Measurements from ENCODE around the gene DCAF11. TPM values are rescaled to one million over a fixed set of nuclear protein-coding genes. Genes with fewer than 3 reads are reported as not detected.

DCAF11 gene
- total and polyA plus RNA-seq, 2 of the 13 experiments (the other 11 are each of a cell fraction or from before 2014, with no cell fraction given) = 150 to 257 TPM

DNA sequence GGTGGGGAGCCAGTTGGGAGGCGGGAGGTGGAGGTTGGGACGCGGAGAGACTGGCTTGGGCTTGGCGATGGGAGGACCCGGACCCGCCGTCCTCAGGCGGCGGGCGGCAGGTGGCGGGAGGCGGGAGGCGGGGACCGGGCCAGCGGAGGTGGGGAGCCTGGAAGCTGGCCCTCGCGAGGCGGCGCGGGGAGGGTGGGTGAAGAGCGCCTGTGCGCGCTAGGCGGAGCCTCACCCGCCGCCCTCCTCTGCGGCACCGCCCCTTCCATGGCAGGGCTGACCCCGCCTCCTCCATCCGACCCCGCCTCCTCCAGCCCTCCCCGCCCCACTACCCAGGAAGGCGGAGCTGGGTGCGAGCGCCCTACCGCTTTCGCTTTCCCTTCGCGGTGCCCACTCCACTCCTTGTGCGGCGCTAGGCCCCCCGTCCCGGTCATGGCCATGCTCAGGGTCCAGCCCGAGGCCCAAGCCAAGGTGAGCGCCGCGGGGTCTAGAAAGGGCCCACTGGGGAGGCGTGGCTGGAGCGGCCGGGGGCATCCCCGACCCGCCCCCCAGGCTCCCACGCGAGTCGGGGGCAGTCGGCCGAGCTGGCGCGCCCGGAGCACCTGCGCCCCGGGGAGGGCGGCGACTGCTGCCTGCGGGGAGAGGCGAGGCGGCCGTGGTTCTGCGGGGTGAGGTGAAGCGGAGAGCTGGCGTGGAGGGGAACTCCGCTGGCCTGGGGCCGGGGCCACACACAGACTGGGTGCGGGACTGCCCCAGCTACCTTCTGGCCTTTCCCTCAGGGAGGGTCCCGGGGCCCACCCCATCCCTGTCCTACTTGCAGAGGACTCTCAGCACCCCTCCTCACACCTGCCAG is 21.5 kb downstream of the DCAF11 start, which contains the start of gene PSME1 (continued):
- TF ChIP-seq SP2 (CRISPR knock-in tag; IDR thresholded peaks at IDR 0.05) = no peak
- TF ChIP-seq JUN (CRISPR knock-in tag; IDR thresholded peaks at IDR 0.05) = peak; percentile 40; the same call in 1 of the 2 replicates
- TF ChIP-seq FOXC1 (CRISPR knock-in tag; IDR thresholded peaks at IDR 0.05; ENCODE audit: borderline replicate concordance) = no peak
- peak; percentile 75 for TF ChIP-seq BRD4 (CRISPR knock-in tag; IDR thresholded peaks at IDR 0.05)
- no peak for TF ChIP-seq HDAC6 (IDR thresholded peaks at IDR 0.05; ENCODE audit: low read depth, low read length)
- TF ChIP-seq, protein P1, sequence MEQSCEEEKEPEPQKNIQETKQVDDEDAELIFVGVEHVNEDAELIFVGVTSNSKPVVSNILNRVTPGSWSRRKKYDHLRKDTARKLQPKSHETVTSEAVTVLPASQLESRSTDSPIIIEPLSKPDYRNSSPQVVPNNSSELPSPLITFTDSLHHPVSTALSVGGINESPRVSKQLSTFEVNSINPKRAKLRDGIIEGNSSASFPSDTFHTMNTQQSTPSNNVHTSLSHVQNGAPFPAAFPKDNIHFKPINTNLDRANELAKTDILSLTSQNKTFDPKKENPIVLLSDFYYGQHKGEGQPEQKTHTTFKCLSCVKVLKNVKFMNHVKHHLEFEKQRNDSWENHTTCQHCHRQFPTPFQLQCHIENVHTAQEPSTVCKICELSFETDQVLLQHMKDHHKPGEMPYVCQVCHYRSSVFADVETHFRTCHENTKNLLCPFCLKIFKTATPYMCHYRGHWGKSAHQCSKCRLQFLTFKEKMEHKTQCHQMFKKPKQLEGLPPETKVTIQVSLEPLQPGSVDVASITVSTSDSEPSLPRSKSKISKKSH (CRISPR knock-in tag; IDR thresholded peaks at IDR 0.05; ENCODE audit: borderline replicate concordance) = no peak
- peak; percentile 5; the same call in 1 of the 2 replicates for TF ChIP-seq AKAP8 (CRISPR knock-in tag; IDR thresholded peaks at IDR 0.05)
- TF ChIP-seq ZFP90 (CRISPR knock-in tag; IDR thresholded peaks at IDR 0.05; ENCODE audit: borderline replicate concordance) = peak; percentile 93
- TF ChIP-seq, protein P2, sequence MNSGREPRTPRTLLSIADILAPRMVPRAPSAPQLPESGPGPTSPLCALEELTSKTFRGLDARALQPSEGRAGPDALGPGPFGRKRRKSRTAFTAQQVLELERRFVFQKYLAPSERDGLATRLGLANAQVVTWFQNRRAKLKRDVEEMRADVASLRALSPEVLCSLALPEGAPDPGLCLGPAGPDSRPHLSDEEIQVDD (CRISPR knock-in tag; IDR thresholded peaks at IDR 0.05; ENCODE audit: borderline replicate concordance) = peak; percentile 96
- TF ChIP-seq U2AF1 (optimal IDR thresholded peaks at IDR 0.05; ENCODE audit: low read depth, low read length) = peak; percentile 34
- TF ChIP-seq, protein P3, sequence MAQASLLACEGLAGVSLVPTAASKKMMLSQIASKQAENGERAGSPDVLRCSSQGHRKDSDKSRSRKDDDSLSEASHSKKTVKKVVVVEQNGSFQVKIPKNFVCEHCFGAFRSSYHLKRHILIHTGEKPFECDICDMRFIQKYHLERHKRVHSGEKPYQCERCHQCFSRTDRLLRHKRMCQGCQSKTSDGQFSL (CRISPR knock-in tag; IDR thresholded peaks at IDR 0.05) = peak; percentile 66; the same call in 1 of the 2 replicates
- TF ChIP-seq ZNF83 (CRISPR knock-in tag; IDR thresholded peaks at IDR 0.05; ENCODE audit: borderline replicate concordance) = peak; percentile 96
- TF ChIP-seq, protein P4, sequence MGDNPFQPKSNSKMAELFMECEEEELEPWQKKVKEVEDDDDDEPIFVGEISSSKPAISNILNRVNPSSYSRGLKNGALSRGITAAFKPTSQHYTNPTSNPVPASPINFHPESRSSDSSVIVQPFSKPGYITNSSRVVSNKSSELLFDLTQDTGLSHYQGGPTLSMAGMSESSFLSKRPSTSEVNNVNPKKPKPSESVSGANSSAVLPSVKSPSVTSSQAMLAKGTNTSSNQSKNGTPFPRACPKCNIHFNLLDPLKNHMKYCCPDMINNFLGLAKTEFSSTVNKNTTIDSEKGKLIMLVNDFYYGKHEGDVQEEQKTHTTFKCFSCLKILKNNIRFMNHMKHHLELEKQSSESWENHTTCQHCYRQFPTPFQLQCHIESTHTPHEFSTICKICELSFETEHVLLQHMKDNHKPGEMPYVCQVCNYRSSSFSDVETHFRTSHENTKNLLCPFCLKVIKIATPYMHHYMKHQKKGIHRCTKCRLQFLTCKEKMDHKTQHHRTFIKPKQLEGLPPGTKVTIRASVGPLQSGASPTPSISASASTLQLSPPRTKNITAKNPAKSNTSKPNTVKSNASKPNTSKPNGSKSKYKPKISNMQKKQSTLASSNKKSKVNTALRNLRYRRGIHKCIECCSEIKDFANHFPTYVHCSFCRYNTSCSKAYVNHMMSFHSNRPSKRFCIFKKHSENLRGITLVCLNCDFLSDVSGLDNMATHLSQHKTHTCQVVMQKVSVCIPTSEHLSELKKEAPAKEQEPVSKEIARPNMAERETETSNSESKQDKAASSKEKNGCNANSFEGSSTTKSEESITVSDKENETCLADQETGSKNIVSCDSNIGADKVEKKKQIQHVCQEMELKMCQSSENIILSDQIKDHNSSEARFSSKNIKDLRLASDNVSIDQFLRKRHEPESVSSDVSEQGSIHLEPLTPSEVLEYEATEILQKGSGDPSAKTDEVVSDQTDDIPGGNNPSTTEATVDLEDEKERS (CRISPR knock-in tag; IDR thresholded peaks at IDR 0.05) = peak; percentile 47; the same call in 1 of the 2 replicates
- peak; percentile 99 for TF ChIP-seq KMT2A (CRISPR knock-in tag; IDR thresholded peaks at IDR 0.05)
- TF ChIP-seq ZFYVE20 (CRISPR knock-in tag; IDR thresholded peaks at IDR 0.05; ENCODE audit: borderline replicate concordance, low read depth) = no peak
- peak; percentile 90 for TF ChIP-seq ZNF766 (CRISPR knock-in tag; IDR thresholded peaks at IDR 0.05; ENCODE audit: borderline replicate concordance)
- no peak for TF ChIP-seq CREB1 (IDR thresholded peaks at IDR 0.05)
- no peak for TF ChIP-seq CREB1 (CRISPR knock-in tag; IDR thresholded peaks at IDR 0.05)
- TF ChIP-seq ZNF12 (CRISPR knock-in tag; IDR thresholded peaks at IDR 0.05) = peak; percentile 78; the same call in 1 of the 2 replicates
- TF ChIP-seq ATF1 (CRISPR knock-in tag; IDR thresholded peaks at IDR 0.05) = no peak
- TF ChIP-seq MEIS1 (CRISPR knock-in tag; IDR thresholded peaks at IDR 0.05; ENCODE audit: borderline replicate concordance) = peak; percentile 46
- TF ChIP-seq TCF7 (IDR thresholded peaks at IDR 0.05; ENCODE audit: low read depth) = no peak
- peak; percentile 83 for TF ChIP-seq ELF3 (CRISPR knock-in tag; IDR thresholded peaks at IDR 0.05)
- peak; percentile 92 for TF ChIP-seq MED1 (CRISPR knock-in tag; IDR thresholded peaks at IDR 0.05)
- TF ChIP-seq ZNF264 (CRISPR knock-in tag; IDR thresholded peaks at IDR 0.05) = peak; percentile 45; the same call in 1 of the 2 replicates
- TF ChIP-seq MBNL3 (CRISPR knock-in tag; conservative IDR thresholded peaks at IDR 0.05) = no peak
